ENCODE results near the gene PCDH7. TPM values are rescaled to one million over a fixed set of nuclear protein-coding genes. Genes with fewer than 3 reads are reported as not detected.

PCDH7 gene
- total RNA-seq, 2 experiments from 2014 or later = not detected

GRCh38 chr4:30728311-30728710 lies 8.1 kb downstream of the PCDH7 start:
- H3K4me2 ChIP-seq (ENCODE audit: low read length) = no peak overlapping the region
- H3K9me2 ChIP-seq (ENCODE audit: insufficient read depth, low read length) = no peaks in the 10 kb centered on the region
- H4K20me1 ChIP-seq (ENCODE audit: insufficient read depth, low read length) = no peaks in the 10 kb centered on the region
- intact Hi-C loops (cut with micrococcal nuclease; ENCODE audit: unreplicated experiment) = no loop called here
- no TSS peak for BruUV-seq (replicated peaks)
- H3K4me3 ChIP-seq (ENCODE audit: low read depth, low read length, poor library complexity, severe bottlenecking) = no peak overlapping the region
- DNase-seq (ENCODE audit: low spot score) = no peak
- H2AFZ ChIP-seq (ENCODE audit: low read length) = no peak overlapping the region
- H3K9me3 ChIP-seq (ENCODE audit: low read length) = no peaks in the 10 kb centered on the region
- ChIA-PET CTCF (ENCODE audit: unreplicated experiment) (no interaction called here), POLR2A (no interaction called here)
- H3K36me3 ChIP-seq (ENCODE audit: insufficient read depth, low read length) = no peaks in the 10 kb centered on the region
- no peaks in the 10 kb centered on the region for H3K79me2 ChIP-seq (ENCODE audit: insufficient read depth, low read depth, low read length)
- TF ChIP-seq CTCF (conservative IDR thresholded peaks at IDR 0.05; ENCODE audit: low read length) (no peak), EZH2phosphoT487 (IDR thresholded peaks at IDR 0.05; ENCODE audit: borderline replicate concordance, low read depth, low read length) (no peak)
- H3K27ac ChIP-seq (ENCODE audit: low read depth, low read length, poor library complexity, severe bottlenecking) = no peak overlapping the region
- H3K4me1 ChIP-seq (ENCODE audit: insufficient read depth, low read length, poor library complexity, severe bottlenecking) = no peaks in the 10 kb centered on the region

- Histone ChIP-seq H3K9me3 (ENCODE audit: low read length) (no peaks in the 10 kb centered on the region), H3K36me3 (ENCODE audit: insufficient read depth, low read length) (no peaks in the 10 kb centered on the region), H3K79me2 (ENCODE audit: insufficient read depth, low read depth, low read length) (no peaks in the 10 kb centered on the region), H3K27ac (ENCODE audit: low read depth, low read length, poor library complexity, severe bottlenecking) (no peak overlapping the region), H3K9me2 (ENCODE audit: insufficient read depth, low read length) (no peaks in the 10 kb centered on the region), H3K4me3 (ENCODE audit: low read depth, low read length, poor library complexity, severe bottlenecking) (no peak overlapping the region), H3K4me1 (ENCODE audit: insufficient read depth, low read length, poor library complexity, severe bottlenecking) (no peaks in the 10 kb centered on the region), H4K20me1 (ENCODE audit: insufficient read depth, low read length) (no peaks in the 10 kb centered on the region), H2AFZ (ENCODE audit: low read length) (no peak overlapping the region), H3K4me2 (ENCODE audit: low read length) (no peak overlapping the region)
- ChIA-PET POLR2A (no interaction called here), CTCF (ENCODE audit: unreplicated experiment) (no interaction called here)
- intact Hi-C loops (cut with micrococcal nuclease; ENCODE audit: unreplicated experiment) = no loop called here
- BruUV-seq (replicated peaks) = no TSS peak
- no peak for DNase-seq (ENCODE audit: low spot score)
- TF ChIP-seq EZH2phosphoT487 (IDR thresholded peaks at IDR 0.05; ENCODE audit: borderline replicate concordance, low read depth, low read length) = no peak
- no peak for TF ChIP-seq CTCF (conservative IDR thresholded peaks at IDR 0.05; ENCODE audit: low read length)
Observed at GRCh38 chr4:30743897-30744296, 23.7 kb downstream of the PCDH7 start.

- Histone ChIP-seq H3K9me3 (ENCODE audit: low read length) (no peaks in the 10 kb centered on the region), H3K79me2 (ENCODE audit: insufficient read depth, low read depth, low read length) (no peaks in the 10 kb centered on the region), H3K9me2 (ENCODE audit: insufficient read depth, low read length) (no peaks in the 10 kb centered on the region), H3K4me2 (ENCODE audit: low read length) (no peak overlapping the region), H3K36me3 (ENCODE audit: insufficient read depth, low read length) (no peaks in the 10 kb centered on the region), H2AFZ (ENCODE audit: low read length) (no peak overlapping the region), H3K27ac (ENCODE audit: low read depth, low read length, poor library complexity, severe bottlenecking) (no peak overlapping the region), H4K20me1 (ENCODE audit: insufficient read depth, low read length) (no peaks in the 10 kb centered on the region), H3K4me3 (ENCODE audit: low read depth, low read length, poor library complexity, severe bottlenecking) (no peak overlapping the region), H3K4me1 (ENCODE audit: insufficient read depth, low read length, poor library complexity, severe bottlenecking) (no peaks in the 10 kb centered on the region)
- BruUV-seq (replicated peaks) = no TSS peak
- POLR2A ChIA-PET = no interaction called here
- DNase-seq (ENCODE audit: low spot score) = no peak
- CTCF ChIA-PET (ENCODE audit: unreplicated experiment) = no interaction called here
- intact Hi-C loops (cut with micrococcal nuclease; ENCODE audit: unreplicated experiment) = no loop called here
- no peak for TF ChIP-seq CTCF (conservative IDR thresholded peaks at IDR 0.05; ENCODE audit: low read length)
- no peak for TF ChIP-seq EZH2phosphoT487 (IDR thresholded peaks at IDR 0.05; ENCODE audit: borderline replicate concordance, low read depth, low read length)
Observed at GRCh38 chr4:30744386-30744785, 24.2 kb downstream of the PCDH7 start.

Measured in OCI-LY7 (cell line).